ENCODE measurements around the gene GAS2L2.

GAS2L2 gene

GRCh38 chr17:35745246-35745645 lies 7.8 kb downstream of the GAS2L2 start:
- DNase-seq: no peak

- no peak for DNase-seq
Measured at GRCh38 chr17:35744830-35745229, 8.2 kb downstream of the GAS2L2 start.

GRCh38 chr17:35743626-35744328 lies 9.3 kb downstream of the GAS2L2 start:
- no peak for DNase-seq

- DNase-seq: no peak
Measured at GRCh38 chr17:35742896-35743477, 10.1 kb downstream of the GAS2L2 start.

GRCh38 chr17:35742496-35742895 lies 10.5 kb downstream of the GAS2L2 start:
- no peak for DNase-seq

GRCh38 chr17:35740997-35741931 lies 11.8 kb downstream of the GAS2L2 start:
- DNase-seq: no peak

- DNase-seq: no peak
Measured at GRCh38 chr17:35740216-35740615, 12.8 kb downstream of the GAS2L2 start.

- DNase-seq: no peak
Measured at GRCh38 chr17:35738519-35739133, 14.4 kb downstream of the GAS2L2 start.

GRCh38 chr17:35736236-35736635 lies 16.8 kb downstream of the GAS2L2 start:
- no peak for DNase-seq

GRCh38 chr17:35735036-35735805 lies 17.8 kb downstream of the GAS2L2 start:
- DNase-seq: no peak

GRCh38 chr17:35734396-35734795 lies 18.6 kb downstream of the GAS2L2 start:
- no peak for DNase-seq

- DNase-seq: no peak
Measured at GRCh38 chr17:35733366-35733765, 19.7 kb downstream of the GAS2L2 start.

- no peak for DNase-seq
Measured at GRCh38 chr17:35732806-35733136, 20.3 kb downstream of the GAS2L2 start.

GRCh38 chr17:35731917-35732805 lies 20.9 kb downstream of the GAS2L2 start:
- DNase-seq: no peak

- DNase-seq: peak; percentile 37
Measured at GRCh38 chr17:35731239-35731916, 21.7 kb downstream of the GAS2L2 start, which contains the start of gene RASL10B. TSS of gene RASL10B (plus strand) at chr17:35731639. CDS start at chr17:35735185, 3,546 bp downstream.

GRCh38 chr17:35730400-35731005 lies 22.5 kb downstream of the GAS2L2 start:
- no peak for DNase-seq

GRCh38 chr17:35729405-35729833 lies 23.6 kb downstream of the GAS2L2 start:
- no peak for DNase-seq

GRCh38 chr17:35728551-35728950 lies 24.5 kb downstream of the GAS2L2 start:
- DNase-seq: no peak

GRCh38 chr17:35727635-35728034 lies 25.4 kb downstream of the GAS2L2 start:
- no peak for DNase-seq

GRCh38 chr17:35726953-35727460 lies 26.0 kb downstream of the GAS2L2 start:
- DNase-seq: no peak
